HG02970 (cell line): Measurements from ENCODE around the gene NNMT.
"Not testable (repeated sequence)": the region's sequence is repeated elsewhere in the genome, so short reads cannot be mapped to it uniquely, and the experiment has no call there.

Source experiments
- ATAC-seq: cut with Tn5 transposase; IDR thresholded peaks from one replicate; pipeline ENCODE4 v1.9.1; 2021; ENCODE audit warnings: mild to moderate bottlenecking, moderate library complexity, moderate number of reproducible peaks; ENCODE audit not compliant: unreplicated experiment, low FRiP score

The NNMT gene

GRCh38 chr11:114304969-114305368, 8.8 kb downstream of the NNMT start:
- no peak for ATAC-seq

DNA sequence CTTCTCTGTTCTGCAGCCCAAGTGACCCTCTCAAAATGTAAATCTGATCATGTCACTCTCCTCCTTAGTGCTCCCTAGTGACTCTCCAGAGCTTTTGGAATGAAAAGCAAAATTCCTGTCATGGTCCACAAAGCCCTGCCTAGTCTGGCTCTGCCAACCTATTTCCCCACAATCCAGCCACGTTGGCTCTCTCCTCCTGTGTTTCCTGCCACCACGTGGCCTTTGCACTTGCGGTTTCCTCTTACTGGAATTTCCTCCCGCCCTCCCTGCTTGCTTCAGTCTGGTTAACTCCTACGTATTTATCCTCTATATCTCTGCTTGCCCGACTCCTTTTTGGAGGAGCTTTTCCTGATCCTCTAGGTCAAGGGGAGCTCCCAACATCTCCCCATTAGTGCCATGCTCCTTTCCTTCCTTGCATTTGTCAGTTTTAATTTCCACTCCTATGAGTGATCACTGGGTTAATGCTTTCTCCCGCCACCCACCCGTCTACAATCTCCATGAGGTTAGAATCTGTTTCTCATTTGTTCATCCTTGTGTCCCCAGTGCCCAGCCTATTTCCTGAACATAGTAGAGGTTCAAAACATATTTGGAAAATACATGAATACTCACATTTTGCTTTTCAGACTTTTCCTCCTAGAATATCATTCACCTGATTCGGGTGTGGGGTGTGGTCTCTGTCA, 11.5 kb downstream of the NNMT start:
- ATAC-seq: no peak

DNA sequence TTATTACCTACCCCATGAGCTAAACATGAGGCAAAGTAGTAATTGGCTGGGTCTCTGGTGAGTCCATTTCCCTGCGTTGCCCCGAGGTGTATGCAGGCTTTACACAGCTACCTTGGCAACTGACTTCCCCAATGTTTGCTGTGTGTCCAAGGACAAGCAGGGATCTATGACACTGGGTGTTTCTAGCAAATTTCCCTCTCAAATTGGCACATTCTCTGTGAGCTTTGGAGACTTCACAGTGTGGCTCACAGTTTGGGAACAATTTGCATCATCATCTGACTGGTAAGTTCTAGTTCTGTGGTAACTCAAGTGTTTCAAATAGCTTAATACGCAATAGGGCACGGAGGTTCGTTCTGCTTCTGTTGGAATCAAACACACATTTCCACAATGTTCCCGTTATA, 12.5 kb downstream of the NNMT start:
- ATAC-seq: no peak

GRCh38 chr11:114309517-114309916, 13.3 kb downstream of the NNMT start:
- ATAC-seq: no peak

DNA sequence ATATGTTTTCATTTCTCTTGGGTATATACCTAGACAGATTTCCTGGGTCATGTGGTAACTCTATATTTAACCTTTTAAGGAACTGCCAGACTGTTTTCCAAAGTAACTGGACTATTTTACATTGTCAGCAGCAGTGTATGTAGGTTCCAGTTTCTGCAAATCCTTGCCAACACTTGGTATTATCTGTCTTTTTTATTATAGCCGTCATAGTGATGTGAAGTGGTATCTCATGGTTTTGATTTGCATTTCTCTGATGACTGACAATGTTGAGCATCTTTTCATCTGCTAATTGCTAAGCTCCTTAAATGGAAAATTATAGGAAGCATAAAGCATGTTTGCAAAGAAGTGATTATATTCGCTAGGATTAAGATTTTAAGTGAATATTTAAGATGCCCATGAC, 13.9 kb downstream of the NNMT start:
- no peak for ATAC-seq

DNA sequence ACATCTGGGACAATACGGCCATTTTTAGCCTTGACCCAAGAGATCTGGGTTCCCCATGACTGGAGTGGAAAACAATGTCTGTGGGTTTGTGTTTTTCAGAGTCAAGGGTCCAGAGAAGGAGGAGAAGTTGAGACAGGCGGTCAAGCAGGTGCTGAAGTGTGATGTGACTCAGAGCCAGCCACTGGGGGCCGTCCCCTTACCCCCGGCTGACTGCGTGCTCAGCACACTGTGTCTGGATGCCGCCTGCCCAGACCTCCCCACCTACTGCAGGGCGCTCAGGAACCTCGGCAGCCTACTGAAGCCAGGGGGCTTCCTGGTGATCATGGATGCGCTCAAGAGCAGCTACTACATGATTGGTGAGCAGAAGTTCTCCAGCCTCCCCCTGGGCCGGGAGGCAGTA, 15.7 kb downstream of the NNMT start:
- no peak for ATAC-seq

DNA sequence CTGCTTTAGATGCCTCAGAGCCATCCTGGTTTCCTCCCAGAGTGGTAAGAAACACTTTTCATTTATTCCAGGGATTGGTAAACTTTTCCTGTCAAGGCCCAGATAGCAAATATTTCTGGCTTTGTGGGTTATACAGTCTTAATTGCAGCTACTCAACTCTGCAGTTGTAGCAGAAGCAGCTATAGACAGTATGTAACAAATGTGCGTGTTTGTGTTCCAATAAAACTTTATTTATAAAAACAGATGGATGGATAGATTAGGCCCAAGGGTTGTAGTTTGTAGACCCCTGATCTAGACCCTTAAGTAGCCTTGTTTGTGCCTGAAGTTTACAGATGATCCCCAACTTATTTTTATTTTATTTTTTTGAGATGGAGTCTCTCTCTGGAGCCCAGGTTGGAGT, 17.9 kb downstream of the NNMT start:
- no peak for ATAC-seq

DNA sequence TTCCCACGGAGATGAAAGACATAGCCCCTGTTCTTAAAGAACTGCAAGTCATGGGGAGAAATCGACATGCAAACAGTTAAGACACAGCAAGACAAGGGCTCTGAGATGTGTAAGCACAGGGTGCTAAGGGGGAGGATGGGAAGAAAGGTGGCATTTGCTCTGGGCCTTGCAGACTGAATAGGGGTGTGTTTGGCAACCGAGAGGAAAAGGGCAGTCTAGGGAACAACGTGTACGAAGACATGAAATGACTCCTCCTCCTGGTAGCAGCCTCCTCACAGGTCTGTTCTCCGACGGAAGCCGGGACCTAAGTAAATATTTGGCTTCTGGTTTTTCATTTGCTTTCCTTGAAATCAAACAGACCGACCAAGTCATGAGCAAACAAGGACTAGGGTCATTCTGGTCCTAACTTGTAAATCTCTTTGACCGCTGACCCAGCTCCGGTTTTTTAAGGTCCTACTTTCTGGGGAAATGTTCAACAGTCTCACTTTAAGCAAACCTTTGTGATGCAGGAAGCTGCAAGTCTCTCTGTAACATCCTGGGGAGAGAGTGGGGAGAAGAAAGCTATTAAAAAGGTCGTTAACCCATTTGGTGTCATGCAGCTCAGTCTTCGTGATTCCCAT, 19.7 kb downstream of the NNMT start:
- no peak for ATAC-seq

- no peak for ATAC-seq
Observed at GRCh38 chr11:114316980-114317786, 21.0 kb downstream of the NNMT start.

- no peak for ATAC-seq
Observed at GRCh38 chr11:114317787-114318137, 21.6 kb downstream of the NNMT start.

- no peak for ATAC-seq
Observed at GRCh38 chr11:114318361-114318760, 22.2 kb downstream of the NNMT start.

DNA sequence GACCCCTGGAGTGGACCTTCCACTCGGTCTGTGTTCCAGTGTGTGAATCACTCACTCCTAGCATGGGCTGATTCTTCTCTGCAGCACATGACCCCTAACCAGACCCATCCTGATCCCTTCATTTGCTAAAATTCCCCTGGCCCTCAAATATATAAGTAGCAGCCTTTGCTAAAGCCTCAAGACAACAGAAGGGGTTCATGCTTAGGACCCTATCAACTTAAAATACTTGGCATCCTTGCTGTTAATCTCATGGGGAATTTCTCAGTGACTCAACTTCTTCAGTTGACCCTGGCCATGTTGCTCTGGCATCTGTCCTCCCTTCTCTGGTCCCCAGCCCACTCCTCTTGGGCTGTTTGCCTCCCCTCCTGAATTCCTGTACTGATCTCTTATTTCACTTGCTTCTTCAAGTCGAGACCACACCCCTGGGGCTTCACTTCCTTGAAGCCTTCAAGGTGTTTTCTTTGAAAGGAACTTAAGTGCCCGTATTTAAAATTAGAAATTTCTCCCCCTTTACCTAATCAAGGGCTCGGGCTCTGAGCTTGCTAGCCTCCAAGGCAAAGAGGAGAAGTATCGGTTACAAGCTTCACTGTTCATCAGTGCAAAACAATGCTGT, 23.6 kb downstream of the NNMT start:
- no peak for ATAC-seq

GRCh38 chr11:114321621-114322257, 25.5 kb downstream of the NNMT start:
- no peak for ATAC-seq

DNA sequence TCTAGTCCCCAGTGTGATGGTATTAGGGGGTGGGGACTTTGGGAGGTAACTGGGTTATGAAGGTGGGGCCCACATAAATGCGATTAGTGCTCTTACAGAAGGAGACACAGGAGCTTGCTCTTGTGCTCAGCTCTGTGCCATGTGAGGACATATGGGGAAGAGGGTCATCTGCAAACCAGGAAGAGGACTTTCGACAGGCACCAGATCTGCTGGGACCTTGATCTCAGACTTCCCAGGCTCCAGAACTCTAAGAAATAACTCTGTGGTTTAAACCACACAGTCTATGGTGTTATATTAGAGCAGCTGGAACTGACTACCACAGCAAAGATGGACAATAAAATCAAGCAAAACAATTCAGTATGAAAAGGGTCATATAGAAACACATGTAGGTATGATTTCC, 26.7 kb downstream of the NNMT start:
- ATAC-seq: no peak

- ATAC-seq: no peak
Observed at GRCh38 chr11:114326151-114326550, 30.0 kb downstream of the NNMT start.

GRCh38 chr11:114326776-114327175, 30.6 kb downstream of the NNMT start:
- ATAC-seq: no peak

DNA sequence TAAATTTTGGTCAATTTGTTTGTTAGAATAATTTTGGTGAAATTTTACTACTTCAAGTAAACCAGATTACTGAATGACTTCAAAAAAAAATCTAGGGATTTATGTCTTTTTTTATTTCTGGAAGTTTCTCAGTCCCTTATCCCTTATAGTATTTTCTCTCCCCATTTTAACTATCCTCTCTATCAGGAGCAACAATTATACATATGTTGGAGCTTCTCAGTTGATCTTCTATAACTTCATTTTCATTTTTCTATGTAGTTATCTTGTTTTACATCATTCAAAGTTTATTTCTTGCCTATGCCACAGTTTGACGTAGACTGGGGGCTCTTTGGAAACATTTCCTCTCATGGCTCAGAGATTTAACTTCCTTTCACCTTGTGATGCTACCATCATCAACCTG, 34.2 kb downstream of the NNMT start:
- ATAC-seq: no peak

GRCh38 chr11:114340311-114341131, 44.3 kb downstream of the NNMT start:
- no peak for ATAC-seq

GRCh38 chr11:114341667-114342066, 45.5 kb downstream of the NNMT start:
- not testable (repeated sequence) for ATAC-seq

DNA sequence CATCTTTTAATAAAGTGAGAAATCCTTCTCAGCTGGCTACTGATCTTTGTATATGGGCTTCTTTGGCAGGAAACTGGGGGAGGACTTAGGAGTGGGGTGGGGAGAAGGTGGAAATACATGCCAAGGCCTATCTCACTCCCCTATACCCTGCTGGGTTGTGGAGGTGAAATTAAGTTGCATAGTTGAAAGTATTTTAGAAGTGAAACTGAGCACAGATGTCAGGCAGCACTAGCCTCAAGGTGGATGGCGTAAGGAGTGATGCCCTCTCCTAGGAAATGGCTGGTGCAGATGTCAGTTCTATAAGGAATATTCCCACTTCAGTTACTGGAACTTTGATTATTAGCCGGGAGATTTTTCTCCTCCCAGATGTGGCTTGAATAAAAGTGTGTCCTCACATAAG, 46.3 kb downstream of the NNMT start:
- ATAC-seq: no peak
